Islet precursor cell (in vitro differentiated cells): ENCODE measurements around the gene TPD52L1.

Source experiments
- DNase-seq: peaks from one replicate; pipeline ENCODE4 v3.0.0-alpha.2; 2018

Gene TPD52L1

GRCh38 chr6:125250511-125250910 is 96.9 kb downstream of the TPD52L1 start:
- no peak for DNase-seq

- DNase-seq: no peak
These were observed 98.1 kb downstream of the TPD52L1 start for GRCh38 chr6:125251516-125252220.

GRCh38 chr6:125252891-125253290 is 99.3 kb downstream of the TPD52L1 start:
- no peak for DNase-seq

GRCh38 chr6:125253881-125254280 is 100.3 kb downstream of the TPD52L1 start:
- no peak for DNase-seq

GRCh38 chr6:125254321-125254720 is 100.7 kb downstream of the TPD52L1 start:
- DNase-seq: no peak

GRCh38 chr6:125255201-125255600 is 101.6 kb downstream of the TPD52L1 start:
- no peak for DNase-seq

- DNase-seq: no peak
These were observed 103.8 kb downstream of the TPD52L1 start for GRCh38 chr6:125257351-125257750.

GRCh38 chr6:125258651-125259353 is 105.2 kb downstream of the TPD52L1 start:
- DNase-seq: no peak

GRCh38 chr6:125259354-125259736 is 105.8 kb downstream of the TPD52L1 start:
- no peak for DNase-seq

GRCh38 chr6:125262016-125263013 is 108.7 kb downstream of the TPD52L1 start:
- no peak for DNase-seq

GRCh38 chr6:125264476-125264875 is 110.9 kb downstream of the TPD52L1 start:
- no peak for DNase-seq

GRCh38 chr6:125267806-125268523 is 114.4 kb downstream of the TPD52L1 start:
- no peak for DNase-seq

- DNase-seq: no peak
These were observed 115.2 kb downstream of the TPD52L1 start for GRCh38 chr6:125268765-125269164.

- no peak for DNase-seq
These were observed 115.9 kb downstream of the TPD52L1 start for GRCh38 chr6:125269328-125269985.

GRCh38 chr6:125270380-125270779 is 116.8 kb downstream of the TPD52L1 start:
- no peak for DNase-seq

- no peak for DNase-seq
These were observed 118.0 kb downstream of the TPD52L1 start for GRCh38 chr6:125271486-125272159.

- no peak for DNase-seq
These were observed 119.7 kb downstream of the TPD52L1 start for GRCh38 chr6:125273251-125273650.

GRCh38 chr6:125273965-125274364 is 120.4 kb downstream of the TPD52L1 start:
- DNase-seq: no peak

GRCh38 chr6:125274935-125275334 is 121.4 kb downstream of the TPD52L1 start:
- DNase-seq: no peak

GRCh38 chr6:125275779-125276178 is 122.2 kb downstream of the TPD52L1 start:
- no peak for DNase-seq

GRCh38 chr6:125277838-125278237 is 124.3 kb downstream of the TPD52L1 start:
- DNase-seq: no peak
